NCI-H82 treated with DMSO at 0.1 percent for 48 hours (cell line): Measurements from ENCODE around the gene FGD6.
"Not testable (repeated sequence)": the region's sequence is repeated elsewhere in the genome, so short reads cannot be mapped to it uniquely, and the experiment has no call there.

ENCODE experiments used
- DNase-seq: peaks from one replicate; lab custom pipeline; 2025; ENCODE audit not compliant: unreplicated experiment; lab: John Stamatoyannopoulos, UW

Gene FGD6

GRCh38 chr12:95130096-95130495, 87.2 kb downstream of the FGD6 start:
- DNase-seq = peak; percentile 50

DNA sequence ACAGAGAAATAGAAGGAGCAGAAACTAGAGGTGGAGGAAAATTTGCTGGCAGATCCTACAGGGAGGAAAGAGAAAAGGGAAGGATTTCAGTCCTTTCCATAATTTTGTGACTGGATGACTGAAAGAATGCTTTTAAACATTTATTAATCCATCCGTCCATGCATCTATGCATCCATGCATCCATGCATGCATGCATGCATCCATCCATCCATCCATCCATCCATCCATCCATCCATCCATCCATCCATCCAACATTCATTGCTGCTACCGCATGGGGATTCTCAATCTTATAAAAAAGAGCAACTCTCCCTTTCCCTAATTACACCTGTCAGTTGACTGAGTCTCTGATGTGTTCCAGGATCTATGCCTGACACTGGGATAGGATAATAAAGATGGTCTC, 88.2 kb downstream of the FGD6 start:
- no peak for DNase-seq

DNA sequence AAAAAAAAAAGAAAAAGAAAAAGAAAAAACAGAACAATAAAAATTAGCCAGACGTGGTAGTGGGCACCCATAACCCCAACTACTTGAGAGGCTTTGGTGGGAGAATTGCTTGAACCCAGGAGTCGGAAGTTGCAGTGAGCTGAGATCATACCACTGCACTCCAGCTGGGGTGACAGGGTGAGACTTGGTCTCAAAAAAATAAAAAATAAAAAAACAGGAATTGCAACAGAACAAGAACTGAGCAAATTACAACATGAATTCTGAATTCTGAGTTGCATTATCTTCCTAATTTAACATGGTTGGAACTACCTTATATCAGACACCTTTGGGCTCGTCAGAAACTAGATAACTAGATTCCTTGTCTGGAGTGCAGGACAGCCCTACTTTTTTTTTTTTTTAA, 90.5 kb downstream of the FGD6 start:
- no peak for DNase-seq

GRCh38 chr12:95126076-95126475, 91.2 kb downstream of the FGD6 start:
- DNase-seq = no peak

GRCh38 chr12:95124106-95124505, 93.2 kb downstream of the FGD6 start:
- no peak for DNase-seq

DNA sequence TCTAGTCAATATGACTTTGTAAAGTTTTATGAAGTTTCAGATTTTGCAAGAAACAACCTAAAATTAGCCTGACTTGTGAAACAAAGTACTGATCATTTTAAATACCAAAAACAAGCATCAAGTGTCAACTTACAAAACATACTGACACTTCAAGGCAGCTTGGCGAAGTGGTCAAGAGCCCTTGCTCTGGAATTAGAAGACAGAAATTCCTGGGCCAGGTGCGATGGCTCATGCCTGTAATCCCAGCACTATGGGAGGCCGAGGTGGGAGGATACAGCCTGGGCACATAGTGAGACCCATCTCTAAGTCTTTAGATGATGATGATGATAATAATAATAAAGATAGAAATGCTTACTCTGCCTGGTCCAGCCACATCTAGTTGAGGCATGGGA, 98.5 kb downstream of the FGD6 start:
- no peak for DNase-seq

DNA sequence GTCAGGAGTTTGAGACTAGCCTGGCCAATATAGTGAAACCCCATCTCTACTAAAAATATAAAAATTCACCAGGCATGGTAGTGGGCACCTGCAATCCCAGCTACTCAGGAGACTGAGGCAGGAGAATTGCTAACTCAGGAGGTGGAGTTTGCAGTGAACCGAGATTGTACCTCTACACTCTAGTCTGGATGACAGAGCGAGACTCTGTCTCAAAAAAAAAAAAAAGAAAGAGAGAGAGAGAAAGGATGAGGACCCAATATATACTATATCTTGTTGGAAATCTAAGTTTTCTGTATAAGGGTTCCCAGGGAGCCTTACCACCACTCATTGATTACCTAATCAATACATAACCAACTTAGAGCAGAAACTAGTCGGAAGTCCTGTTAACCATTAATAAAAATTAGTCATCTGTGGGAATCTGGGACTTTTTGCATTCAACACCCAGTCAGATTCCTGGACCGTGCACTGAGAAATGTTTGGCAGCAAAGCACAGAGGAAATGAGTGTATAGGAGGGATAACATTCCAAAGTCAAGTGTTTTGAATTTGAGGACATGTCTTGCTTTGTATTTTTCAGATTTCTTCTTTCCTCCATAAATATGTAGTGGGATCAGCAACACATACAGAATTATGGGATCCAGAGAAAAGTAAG, 99.0 kb downstream of the FGD6 start:
- no peak for DNase-seq

GRCh38 chr12:95117178-95117599, 100.1 kb downstream of the FGD6 start:
- DNase-seq = peak; percentile 50

- no peak for DNase-seq
These were observed 100.5 kb downstream of the FGD6 start for GRCh38 chr12:95116773-95117172.

DNA sequence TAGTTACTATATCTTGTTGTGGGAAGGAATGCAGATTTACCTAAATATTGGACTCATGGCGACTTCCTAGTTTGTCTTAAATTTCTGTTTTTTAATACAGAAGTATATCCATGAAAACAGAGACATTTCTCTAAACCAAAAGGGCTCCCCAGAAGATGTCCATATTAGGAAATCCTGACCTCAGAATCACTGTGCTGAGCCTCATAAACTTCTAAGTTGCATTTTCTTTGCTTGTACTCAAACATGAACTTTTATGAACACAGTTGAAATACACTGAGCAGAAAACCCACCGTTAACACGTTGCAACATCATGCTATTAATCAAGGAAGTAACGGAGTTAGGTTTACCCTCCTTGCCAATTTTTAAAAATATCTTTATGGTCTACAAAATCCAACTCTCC, 100.9 kb downstream of the FGD6 start:
- DNase-seq = no peak

GRCh38 chr12:95115641-95116040, 101.6 kb downstream of the FGD6 start:
- DNase-seq = no peak

DNA sequence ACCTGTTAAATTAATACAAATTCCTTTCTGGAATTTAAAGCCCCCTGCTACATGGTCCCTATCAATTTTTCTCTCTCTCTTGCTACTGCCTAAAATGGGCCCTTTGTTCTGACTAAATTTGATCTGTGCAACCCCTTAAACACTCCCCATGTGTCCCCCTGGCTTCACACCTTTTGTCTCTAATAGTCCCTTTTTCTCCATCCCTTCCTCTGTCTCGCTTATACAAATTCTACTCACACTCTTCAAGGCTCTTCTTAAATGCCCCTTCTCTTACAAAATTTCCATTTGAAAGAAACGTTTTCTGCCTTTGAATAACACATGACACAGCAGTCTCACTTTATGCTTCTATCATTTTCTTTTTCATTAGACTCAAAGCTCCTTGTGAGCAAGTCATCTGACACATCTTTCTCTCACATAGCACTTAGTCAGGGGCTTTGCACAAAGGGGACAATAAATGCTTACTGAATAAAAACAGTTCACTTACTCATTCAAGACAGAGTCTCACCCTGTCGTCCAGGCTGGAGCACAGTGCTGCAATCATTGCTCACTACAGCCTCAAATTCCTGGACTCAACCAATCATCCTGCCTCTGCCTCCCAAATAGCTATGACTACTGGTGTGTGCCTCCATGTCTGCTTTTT, 102.4 kb downstream of the FGD6 start:
- no peak for DNase-seq

DNA sequence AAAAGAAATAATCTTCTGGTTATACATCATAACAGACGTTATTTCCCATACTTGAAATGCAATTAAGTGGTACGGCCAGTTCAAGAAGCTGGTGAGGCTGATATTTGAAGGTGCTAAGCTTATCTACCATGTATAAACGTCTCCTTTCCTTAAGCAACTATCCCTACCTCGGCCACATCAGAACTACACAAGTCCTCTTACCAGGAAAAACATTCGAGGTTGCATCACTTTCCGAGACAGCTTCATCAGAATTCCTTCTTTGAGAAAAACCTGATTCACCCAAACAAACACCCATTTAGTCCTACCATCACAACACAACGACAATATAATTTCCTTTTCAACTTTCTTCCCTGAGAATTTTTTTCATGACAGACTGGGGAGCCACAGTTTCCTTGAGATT, 109.9 kb downstream of the FGD6 start:
- no peak for DNase-seq

GRCh38 chr12:95105540-95105939, 111.7 kb downstream of the FGD6 start:
- DNase-seq = no peak

GRCh38 chr12:95104919-95105452, 112.3 kb downstream of the FGD6 start:
- no peak for DNase-seq

DNA sequence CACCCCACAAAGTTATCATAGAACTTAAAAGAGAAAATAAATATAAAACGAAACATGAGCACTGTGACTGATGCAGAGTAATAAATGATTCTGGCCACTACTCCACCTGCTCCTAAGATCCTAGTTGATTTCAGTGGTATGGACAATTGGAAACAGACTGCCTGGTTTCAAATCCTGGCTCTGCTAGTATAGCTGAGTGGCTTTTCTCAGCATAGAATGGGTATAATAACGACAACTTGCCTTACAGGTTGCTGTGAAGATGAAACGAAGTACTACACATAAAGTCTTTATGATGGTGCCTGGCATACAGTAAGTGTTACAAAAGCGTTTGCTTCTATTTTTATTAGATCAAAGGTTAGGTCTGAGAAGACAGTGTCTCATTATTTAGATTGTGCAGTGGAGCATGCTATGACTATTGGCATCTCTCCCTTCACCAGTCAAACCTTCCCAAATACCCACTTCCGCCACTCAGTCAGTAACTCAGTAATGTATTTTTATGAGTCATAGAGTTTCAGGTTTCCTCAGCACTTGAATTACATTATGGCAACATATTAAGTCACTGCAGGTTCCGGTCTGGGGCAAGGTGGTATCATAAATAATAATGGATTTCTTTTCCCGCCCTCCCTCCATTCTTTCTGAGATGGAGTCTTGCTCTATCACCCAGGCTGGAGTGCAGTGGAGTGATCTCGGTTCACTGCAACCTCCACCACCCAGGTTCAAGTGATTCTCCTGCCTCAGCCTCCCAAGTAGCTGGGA, 114.2 kb downstream of the FGD6 start:
- DNase-seq = no peak

DNA sequence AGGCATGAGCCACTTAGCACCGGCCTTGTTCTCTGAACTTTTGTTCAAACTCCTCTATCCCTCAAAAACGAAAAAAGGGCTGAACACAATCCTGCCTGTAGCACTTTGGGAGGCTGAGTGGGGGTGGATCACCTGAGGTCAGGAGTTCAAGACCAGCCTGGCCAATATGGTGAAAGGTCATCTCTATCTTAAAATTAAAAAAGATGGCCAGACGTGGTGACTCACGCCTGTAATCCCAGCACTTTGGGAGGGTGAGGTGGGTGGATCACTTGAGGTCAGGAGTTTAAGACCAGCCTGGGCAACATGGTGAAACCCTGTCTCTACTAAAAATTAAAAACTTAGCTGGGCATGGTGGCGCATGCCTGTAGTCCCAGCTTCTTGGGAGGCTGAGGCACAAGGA, 115.3 kb downstream of the FGD6 start:
- DNase-seq = not testable (repeated sequence)

- no peak for DNase-seq
These were observed 116.7 kb downstream of the FGD6 start for GRCh38 chr12:95100264-95101190.

DNA sequence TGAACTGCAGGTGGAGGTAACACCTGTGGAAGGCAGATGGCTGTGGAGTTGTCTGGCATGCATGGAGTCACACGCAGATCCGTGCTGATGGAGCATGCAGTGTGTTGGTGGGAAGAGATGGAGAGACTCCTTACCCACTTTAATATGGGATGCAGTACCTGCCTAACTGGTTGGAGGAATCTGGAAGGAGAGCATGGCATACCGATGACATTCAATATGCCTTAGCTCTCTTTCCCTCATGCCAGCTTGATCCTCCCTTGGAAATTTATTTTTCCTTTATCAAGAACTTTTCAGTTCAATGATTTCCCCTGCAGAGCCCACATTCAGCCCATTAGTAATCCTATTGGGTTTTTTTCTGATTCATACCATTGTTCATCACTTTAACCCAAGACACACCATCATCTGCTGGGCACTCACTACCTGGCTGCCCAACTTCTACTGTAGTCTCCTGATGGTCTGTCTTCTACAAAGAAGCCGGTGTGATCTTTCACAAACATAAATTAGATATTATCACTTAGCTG, 117.9 kb downstream of the FGD6 start:
- no peak for DNase-seq

DNA sequence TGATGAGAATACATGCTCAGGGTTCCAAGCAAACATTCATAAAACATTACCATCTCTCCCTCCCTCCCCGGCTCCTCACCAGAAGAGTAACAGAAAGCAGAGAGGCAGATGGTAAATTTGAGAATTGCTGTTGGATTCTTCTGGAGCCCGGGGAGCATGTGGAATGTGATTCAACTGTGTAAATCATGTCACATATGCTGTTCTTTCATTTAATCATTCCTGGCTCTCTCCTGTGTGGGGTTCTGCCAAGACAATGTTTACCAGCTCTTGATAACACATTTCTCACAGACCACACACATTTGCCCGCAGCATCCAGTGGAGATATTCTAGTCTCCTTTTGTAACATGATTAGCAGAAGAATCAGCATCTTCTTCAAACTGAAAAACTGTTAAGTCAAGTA, 120.4 kb downstream of the FGD6 start:
- no peak for DNase-seq

- DNase-seq = no peak
These were observed 120.9 kb downstream of the FGD6 start for GRCh38 chr12:95096378-95096777.
